A549 (cell line): ENCODE data around the gene HOXD1. TPM values are rescaled to one million over a fixed set of nuclear protein-coding genes. Genes with fewer than 3 reads are reported as not detected.

ENCODE experiments used
- ATAC-seq, 2 experiments: fragments of 200-7000 bp in 1 of 2; fragments of >200 bp in 1 of 2; cut with Nextera tagmentation in 1 of 2; cut with Tn5 transposase in 1 of 2; 3 replicates each; pipeline versions ENCODE4 v1.8.0 to v1.9.1; 2018 to 2020; ENCODE audit warnings: mild to moderate bottlenecking in 1 of 2, moderate library complexity in 1 of 2
- CTCF ChIA-PET: fragments of 300-600 bp; sonication (Branson Sonifier 250); formaldehyde crosslinking; extraction: SDS; loops from one replicate; lab custom pipeline; 2021; ENCODE audit warnings: antibody characterized with exemption, inconsistent platforms; lab: Yijun Ruan, JAX
- POLR2A ChIA-PET: fragments of 350-600 bp; formaldehyde crosslinking; extraction: SDS; loops from one replicate; lab custom pipeline; 2021; ENCODE audit warnings: antibody characterized with exemption, inconsistent platforms; lab: Yijun Ruan, JAX
- DNase-seq, 2 experiments: peaks; one replicate each; pipeline versions ENCODE4 v3.0.0 to v3.0.0-alpha.2; 2011 to 2016; ENCODE audit warnings: low read depth in 1 of 2, low spot score in 1 of 2
- FAIRE-seq: peaks from 2 replicates; lab custom pipeline; 2011; peaks lifted over from hg19 to GRCh38; lab: Jason Lieb, UNC
- H3K27ac ChIP-seq, 2 experiments: fragments of >200 bp; sonication (Bioruptor Twin); formaldehyde crosslinking; 3 replicates each; pipeline ENCODE4 v1.5.1; 2016 to 2017
- H3K4me1 ChIP-seq: fragments of >200 bp; sonication (Bioruptor Twin); formaldehyde crosslinking; 3 replicates; pipeline ENCODE4 v1.6.1; 2016
- H3K4me2 ChIP-seq: fragments of >200 bp; sonication (Bioruptor Twin); formaldehyde crosslinking; 3 replicates; pipeline ENCODE4 v1.6.1; 2016
- H3K4me3 ChIP-seq: fragments of >200 bp; sonication (Bioruptor Twin); formaldehyde crosslinking; 3 replicates; pipeline ENCODE4 v1.5.1; 2016
- H3K9me3 ChIP-seq: fragments of >200 bp; sonication (Bioruptor Twin); formaldehyde crosslinking; 3 replicates; pipeline ENCODE4 v1.6.1; 2016
- CHD4 ChIP-seq: fragments of 200-600 bp; sonication (generic); IDR thresholded peaks from 2 replicates; pipeline ENCODE4 v1.6.1; 2016; ENCODE audit warnings: antibody characterized with exemption, mild to moderate bottlenecking, borderline replicate concordance
- ESRRA ChIP-seq: fragments of 150-350 bp; IDR thresholded peaks from 2 replicates; pipeline ENCODE4 v1.6.1; 2014; ENCODE audit warnings: mild to moderate bottlenecking, low read length, borderline replicate concordance
- FOSB ChIP-seq: fragments of 250-450 bp; sonication (Bioruptor Pico); IDR thresholded peaks from 2 replicates; pipeline ENCODE4 v1.5.0; 2020; ENCODE audit warnings: mild to moderate bottlenecking, moderate library complexity
- HEYL ChIP-seq: fragments of 250-450 bp; sonication (Bioruptor Pico); IDR thresholded peaks from 2 replicates; pipeline ENCODE4 v1.8.0; 2021; ENCODE audit warnings: mild to moderate bottlenecking, moderate library complexity
- HOXA7 ChIP-seq: fragments of 250-450 bp; sonication (Bioruptor Pico); IDR thresholded peaks from 2 replicates; pipeline ENCODE4 v1.5.0; 2020; ENCODE audit warnings: mild to moderate bottlenecking, moderate library complexity
- KDM1A ChIP-seq: fragments of 200-600 bp; sonication (generic); IDR thresholded peaks from 2 replicates; pipeline ENCODE4 v1.6.1; 2016; ENCODE audit warnings: low read depth, mild to moderate bottlenecking
- MAFK ChIP-seq: fragments of 450-650 bp; IDR thresholded peaks from 2 replicates; pipeline ENCODE4 v1.6.1; 2014; ENCODE audit not compliant: partially characterized antibody
- MAZ ChIP-seq: fragments of 150-350 bp; IDR thresholded peaks from 2 replicates; pipeline ENCODE4 v1.6.1; 2014; ENCODE audit warnings: antibody characterized with exemption, low read depth, low read length, borderline replicate concordance
- NFE2L2 ChIP-seq: fragments of 150-350 bp; conservative IDR thresholded peaks from 2 replicates; pipeline ENCODE4 v1.6.1; 2014; ENCODE audit warnings: low read length
- PHF8 ChIP-seq: fragments of 200-600 bp; sonication (generic); IDR thresholded peaks from 2 replicates; pipeline ENCODE4 v1.6.1; 2016; ENCODE audit warnings: low read depth, mild to moderate bottlenecking, antibody characterized with exemption, moderate library complexity, borderline replicate concordance
- RARB ChIP-seq: fragments of 250-450 bp; sonication (Bioruptor Pico); IDR thresholded peaks from 2 replicates; pipeline ENCODE4 v1.8.0; 2021; ENCODE audit warnings: mild to moderate bottlenecking, moderate library complexity
- RNF2 ChIP-seq: fragments of 200-600 bp; sonication (generic); IDR thresholded peaks from 2 replicates; pipeline ENCODE4 v1.6.1; 2016; ENCODE audit warnings: low read depth, mild to moderate bottlenecking, antibody characterized with exemption, moderate library complexity, borderline replicate concordance
- SMC3 ChIP-seq: fragments of >200 bp; sonication (Bioruptor Twin); formaldehyde crosslinking; IDR thresholded peaks from 3 replicates; pipeline ENCODE4 v1.6.1; 2018; ENCODE audit warnings: inconsistent platforms
- SREBF2 ChIP-seq: fragments of 450-650 bp; IDR thresholded peaks from 2 replicates; pipeline ENCODE4 v1.6.1; 2014; ENCODE audit warnings: mild to moderate bottlenecking, moderate library complexity
- TFCP2L1 ChIP-seq: fragments of 250-450 bp; sonication (Bioruptor Pico); IDR thresholded peaks from 2 replicates; pipeline ENCODE4 v1.5.0; 2021; ENCODE audit warnings: mild to moderate bottlenecking
- TP53 ChIP-seq: fragments of 250-450 bp; sonication (Bioruptor Pico); IDR thresholded peaks from 2 replicates; pipeline ENCODE4 v1.5.0; 2021; ENCODE audit warnings: mild to moderate bottlenecking, moderate library complexity
- WGBS: methylation state at CpG from one replicate; pipeline ENCODE4 v1.1.6; 2017; ENCODE audit errors: missing lambda C conversion rate; 5-methylcytosine and 5-hydroxymethylcytosine counted together
- polyA plus RNA-seq, 4 experiments: library from polyadenylated mRNA; depleted of rRNA in 3 of 4; stranded (reverse); fragments of >200 nt; fragmentation: RNase III in 1 of 4; extraction: RNeasy Plus Mini Kit Qiagen cat#74134 plus additional on column Dnase treatment in 1 of 4; gene quantifications; 2 replicates in 3 of 4; 3 replicates in 1 of 4; pipeline ENCODE4 v1.2.3, GENCODE V29; 2011 to 2017
- TF ChIP-seq, protein P1 (sequence below): fragments of 200-600 bp; sonication (generic); IDR thresholded peaks from 2 replicates; pipeline ENCODE4 v1.6.1; 2016; ENCODE audit warnings: antibody characterized with exemption, mild to moderate bottlenecking, moderate library complexity

HOXD1 gene
- polyA plus RNA-seq, 2 of the 4 experiments (the other 2 are of a cell fraction) = 0.12 TPM

DNA sequence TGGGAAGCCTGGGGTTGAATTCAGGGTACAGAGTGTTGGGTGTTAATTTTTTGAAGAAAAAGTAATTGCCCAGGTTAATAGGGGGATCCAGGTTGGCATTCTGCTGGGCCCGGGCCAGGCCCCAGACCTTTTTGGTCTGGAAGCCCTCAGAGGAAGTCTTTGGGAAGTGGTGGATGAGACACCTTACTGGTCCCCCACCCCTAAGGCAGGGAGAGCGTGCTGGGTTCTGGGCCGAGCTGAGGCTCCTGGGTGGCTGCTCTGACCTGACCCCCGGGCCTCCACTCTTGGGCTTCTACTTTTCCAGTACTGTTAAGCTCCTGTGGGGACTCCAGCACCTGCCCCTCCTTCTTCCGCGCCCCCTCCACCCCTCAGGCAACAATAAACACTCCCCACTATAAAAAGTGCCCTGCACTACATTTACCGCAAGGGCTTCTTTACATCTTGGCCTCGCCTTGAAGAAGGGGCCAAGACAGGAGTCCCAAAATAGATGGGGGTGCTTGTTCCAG is 32.1 kb upstream of the HOXD1 start (continued):
- TF ChIP-seq ESRRA (no peak), RNF2 (no peak)

DNA sequence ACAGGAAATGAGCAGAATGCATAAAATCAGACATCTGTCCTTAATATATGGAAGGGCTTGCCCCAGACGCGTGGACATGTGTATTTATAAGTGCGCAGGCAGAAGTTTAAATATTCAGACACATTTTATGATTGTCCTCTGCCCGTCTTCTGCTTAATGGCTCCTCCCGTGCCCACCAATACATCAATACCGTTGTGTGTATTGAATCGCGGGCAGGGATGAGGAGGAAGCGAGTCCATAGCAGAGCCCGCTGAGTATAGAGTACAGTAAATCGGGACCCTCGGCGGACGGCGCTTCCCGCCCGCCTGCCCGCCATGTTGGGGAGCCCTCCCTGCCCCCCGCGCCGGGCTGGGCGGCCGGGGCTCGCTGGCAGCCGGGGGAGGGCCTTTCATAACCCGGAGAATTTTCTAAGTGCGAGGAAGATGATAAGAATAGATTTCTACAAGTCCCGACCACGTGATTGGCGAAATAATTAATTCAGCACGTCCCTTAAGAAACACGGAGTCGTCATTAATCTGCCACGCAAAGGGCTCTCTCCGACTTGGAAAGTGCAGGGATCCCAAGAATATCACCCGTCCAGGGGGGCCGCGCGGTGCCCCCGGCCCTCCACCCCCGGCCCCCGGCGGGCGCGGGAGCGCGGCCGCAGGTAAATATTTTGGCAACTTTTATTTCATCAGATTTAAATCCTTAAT is 31.5 kb upstream of the HOXD1 start, which contains the start of gene HOXD3:
Gene HOXD3, plus strand, starts transcription at position 501 of the 692 bp plus-strand sequence. CDS start 11,808 bp downstream, outside the sequence.
- ChIA-PET CTCF (interaction anchor here (0.9 kb wide), 1 partner anchor 16 kb away, joined by 3 read pairs; no protein-coding TSS in a partner anchor), POLR2A (no interaction called here)
- TF ChIP-seq CHD4 = no peak
- TF ChIP-seq RNF2 = no peak
- TF ChIP-seq, protein P1, sequence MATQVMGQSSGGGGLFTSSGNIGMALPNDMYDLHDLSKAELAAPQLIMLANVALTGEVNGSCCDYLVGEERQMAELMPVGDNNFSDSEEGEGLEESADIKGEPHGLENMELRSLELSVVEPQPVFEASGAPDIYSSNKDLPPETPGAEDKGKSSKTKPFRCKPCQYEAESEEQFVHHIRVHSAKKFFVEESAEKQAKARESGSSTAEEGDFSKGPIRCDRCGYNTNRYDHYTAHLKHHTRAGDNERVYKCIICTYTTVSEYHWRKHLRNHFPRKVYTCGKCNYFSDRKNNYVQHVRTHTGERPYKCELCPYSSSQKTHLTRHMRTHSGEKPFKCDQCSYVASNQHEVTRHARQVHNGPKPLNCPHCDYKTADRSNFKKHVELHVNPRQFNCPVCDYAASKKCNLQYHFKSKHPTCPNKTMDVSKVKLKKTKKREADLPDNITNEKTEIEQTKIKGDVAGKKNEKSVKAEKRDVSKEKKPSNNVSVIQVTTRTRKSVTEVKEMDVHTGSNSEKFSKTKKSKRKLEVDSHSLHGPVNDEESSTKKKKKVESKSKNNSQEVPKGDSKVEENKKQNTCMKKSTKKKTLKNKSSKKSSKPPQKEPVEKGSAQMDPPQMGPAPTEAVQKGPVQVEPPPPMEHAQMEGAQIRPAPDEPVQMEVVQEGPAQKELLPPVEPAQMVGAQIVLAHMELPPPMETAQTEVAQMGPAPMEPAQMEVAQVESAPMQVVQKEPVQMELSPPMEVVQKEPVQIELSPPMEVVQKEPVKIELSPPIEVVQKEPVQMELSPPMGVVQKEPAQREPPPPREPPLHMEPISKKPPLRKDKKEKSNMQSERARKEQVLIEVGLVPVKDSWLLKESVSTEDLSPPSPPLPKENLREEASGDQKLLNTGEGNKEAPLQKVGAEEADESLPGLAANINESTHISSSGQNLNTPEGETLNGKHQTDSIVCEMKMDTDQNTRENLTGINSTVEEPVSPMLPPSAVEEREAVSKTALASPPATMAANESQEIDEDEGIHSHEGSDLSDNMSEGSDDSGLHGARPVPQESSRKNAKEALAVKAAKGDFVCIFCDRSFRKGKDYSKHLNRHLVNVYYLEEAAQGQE = no peak
- TF ChIP-seq SREBF2 = no peak
- no peak for TF ChIP-seq MAFK
- DNase-seq = no peak
- no peak for ATAC-seq
- Histone ChIP-seq H3K4me1 (no peaks in the 10 kb centered on the region), H3K4me3 (peak within 1 kb of the TSS; percentile 27; the same call in 2 of the 3 replicates), H3K27ac (no peak within 1 kb of the TSS), H3K9me3 (no peaks in the 10 kb centered on the region), H3K4me2 (peak within 1 kb of the TSS; percentile 69)
- no peak for FAIRE-seq
- WGBS = 74% methylated on average over 47 of the region's 48 CpGs

DNA sequence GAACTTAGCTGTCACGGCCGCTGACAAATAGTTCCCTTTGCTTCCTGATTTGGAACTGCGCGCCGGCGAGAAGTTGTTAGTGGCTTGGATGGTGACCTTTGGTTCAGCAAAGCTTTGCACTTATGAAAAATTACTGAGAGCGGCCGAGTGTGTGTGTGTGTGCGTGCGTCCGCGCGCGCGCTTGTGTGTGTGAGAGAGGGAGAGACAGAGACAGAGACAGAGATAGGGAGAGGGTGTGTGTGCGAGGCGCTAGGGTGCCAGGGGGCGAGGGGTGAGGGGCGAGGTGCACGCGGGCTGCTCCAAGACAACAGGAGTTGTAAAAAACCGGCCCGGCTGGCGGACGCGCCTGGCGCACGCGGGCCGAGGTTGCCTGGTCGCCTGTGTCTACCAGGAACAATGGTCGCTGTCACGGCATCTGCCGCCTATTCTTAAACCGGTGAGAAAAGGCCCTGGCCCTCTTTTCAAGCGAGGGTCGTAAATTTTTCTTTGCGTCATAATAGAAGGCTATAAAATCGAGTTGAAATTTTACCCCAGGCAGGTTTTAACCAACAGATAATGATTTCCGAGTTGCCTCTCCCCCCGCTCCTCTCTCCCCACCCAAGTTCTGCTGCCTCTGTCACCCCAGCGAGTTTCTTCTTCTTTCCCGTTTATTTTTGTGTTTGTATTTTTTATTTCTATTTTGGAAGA is 30.8 kb upstream of the HOXD1 start:
- H3K4me3 ChIP-seq = peak overlapping the region; percentile 27; the same call in 2 of the 3 replicates
- no peaks in the 10 kb centered on the region for H3K9me3 ChIP-seq
- 60% methylated on average over 43 of the region's 43 CpGs for WGBS
- ChIA-PET CTCF (interaction anchor here (0.9 kb wide), 1 partner anchor 17 kb away, joined by 3 read pairs; no protein-coding TSS in a partner anchor), POLR2A (no interaction called here)
- FAIRE-seq = no peak
- no peak overlapping the region for H3K27ac ChIP-seq
- ATAC-seq = peak in 1 of 2 experiments; percentile 45; a peak in 2 of 6 replicates
- DNase-seq = peak in 1 of 2 experiments; percentile 4
- TF ChIP-seq HEYL = no peak
- no peak for TF ChIP-seq RARB
- no peak for TF ChIP-seq TP53 (CRISPR knock-in tag)
- no peak for TF ChIP-seq MAZ
- TF ChIP-seq FOSB = no peak
- no peak for TF ChIP-seq NFE2L2
- TF ChIP-seq SMC3 = no peak
- TF ChIP-seq SREBF2 = no peak
- TF ChIP-seq MAFK = no peak
- no peak for TF ChIP-seq TFCP2L1 (CRISPR knock-in tag)
- TF ChIP-seq KDM1A = no peak
- TF ChIP-seq PHF8 = no peak
- no peak for TF ChIP-seq HOXA7 (CRISPR knock-in tag)
- peak overlapping the region; percentile 69 for H3K4me2 ChIP-seq
- no peaks in the 10 kb centered on the region for H3K4me1 ChIP-seq
